Astrocyte (in vitro differentiated cells and primary cell): ENCODE measurements around the gene CACNA1F. TPM values are rescaled to one million over a fixed set of nuclear protein-coding genes. Genes with fewer than 3 reads are reported as not detected.

Source experiments
- DNase-seq: peaks from one replicate; pipeline ENCODE4 v3.0.0-alpha.2; 2010; ENCODE audit warnings: low read depth
- FAIRE-seq: peaks from 2 replicates; lab custom pipeline; 2011; peaks lifted over from hg19 to GRCh38; lab: Jason Lieb, UNC
- H2AFZ ChIP-seq: 2 replicates; pipeline ENCODE4 v1.6.0; 2012; ENCODE audit warnings: low read depth, low read length, inconsistent platforms
- H3K27ac ChIP-seq: 2 replicates; pipeline ENCODE4 v1.5.1; 2011; ENCODE audit warnings: low read depth, low read length, inconsistent platforms
- H3K27me3 ChIP-seq: 2 replicates; pipeline ENCODE4 v1.6.0; 2011; ENCODE audit warnings: low read length, inconsistent platforms; ENCODE audit not compliant: insufficient read depth
- H3K36me3 ChIP-seq: 2 replicates; pipeline ENCODE4 v1.5.1; 2011; ENCODE audit warnings: low read length, inconsistent platforms; ENCODE audit not compliant: insufficient read depth
- H3K4me1 ChIP-seq: 2 replicates; pipeline ENCODE4 v1.5.1; 2011; ENCODE audit warnings: low read length, inconsistent platforms; ENCODE audit not compliant: insufficient read depth
- H3K4me2 ChIP-seq: 2 replicates; pipeline ENCODE4 v1.6.0; 2012; ENCODE audit warnings: low read length, inconsistent platforms
- H3K4me3 ChIP-seq: 2 replicates; pipeline ENCODE4 v1.5.1; 2011; ENCODE audit warnings: low read depth, mild to moderate bottlenecking, low read length, inconsistent platforms; ENCODE audit not compliant: insufficient read depth
- H3K79me2 ChIP-seq: 2 replicates; pipeline ENCODE4 v1.6.0; 2012; ENCODE audit warnings: mild to moderate bottlenecking, low read length, inconsistent platforms; ENCODE audit not compliant: insufficient read depth
- H3K9ac ChIP-seq: 2 replicates; pipeline ENCODE4 v1.6.0; 2012; ENCODE audit warnings: mild to moderate bottlenecking, low read length, inconsistent platforms
- H3K9me3 ChIP-seq: 2 replicates; pipeline ENCODE4 v1.5.1; 2012; ENCODE audit warnings: low read depth, mild to moderate bottlenecking, low read length, inconsistent platforms; ENCODE audit not compliant: insufficient read depth
- H4K20me1 ChIP-seq: 2 replicates; pipeline ENCODE4 v1.6.0; 2012; ENCODE audit warnings: low read length, inconsistent platforms; ENCODE audit not compliant: insufficient read depth
- H3K27ac Mint-ChIP-seq: one replicate; pipeline ENCODE4 v1.8.0; 2021; ENCODE audit warnings: mild to moderate bottlenecking, mixed read lengths; ENCODE audit not compliant: unreplicated experiment
- H3K27me3 Mint-ChIP-seq: one replicate; pipeline ENCODE4 v1.8.0; 2021; ENCODE audit warnings: low read depth, mixed read lengths; ENCODE audit not compliant: unreplicated experiment
- H3K36me3 Mint-ChIP-seq: one replicate; pipeline ENCODE4 v1.8.0; 2021; ENCODE audit warnings: low read depth, mixed read lengths; ENCODE audit not compliant: unreplicated experiment
- H3K4me1 Mint-ChIP-seq: one replicate; pipeline ENCODE4 v1.8.0; 2021; ENCODE audit warnings: low read depth, mixed read lengths; ENCODE audit not compliant: unreplicated experiment
- H3K4me3 Mint-ChIP-seq: one replicate; pipeline ENCODE4 v1.8.0; 2021; ENCODE audit warnings: mild to moderate bottlenecking, moderate library complexity, mixed read lengths; ENCODE audit not compliant: unreplicated experiment
- H3K9me3 Mint-ChIP-seq: one replicate; pipeline ENCODE4 v1.8.0; 2021; ENCODE audit warnings: mild to moderate bottlenecking, mixed read lengths; ENCODE audit not compliant: unreplicated experiment
- EZH2 ChIP-seq: IDR thresholded peaks from 2 replicates; pipeline ENCODE4 v1.6.1; 2012; ENCODE audit warnings: mild to moderate bottlenecking, low read length, inconsistent platforms; ENCODE audit not compliant: insufficient read depth
- total RNA-seq: library from RNA; stranded (reverse); gene quantifications from 2 replicates; pipeline ENCODE4 v1.2.1, GENCODE V29; 2021
- TF ChIP-seq, protein P1 (sequence below): IDR thresholded peaks from 2 replicates; pipeline ENCODE4 v1.5.1; 2011; ENCODE audit warnings: low read depth, mild to moderate bottlenecking, inconsistent platforms, low read length, moderate library complexity; ENCODE audit not compliant: insufficient read depth

The CACNA1F gene
- total RNA-seq, 1 donor from 2014 or later: not detected

DNA sequence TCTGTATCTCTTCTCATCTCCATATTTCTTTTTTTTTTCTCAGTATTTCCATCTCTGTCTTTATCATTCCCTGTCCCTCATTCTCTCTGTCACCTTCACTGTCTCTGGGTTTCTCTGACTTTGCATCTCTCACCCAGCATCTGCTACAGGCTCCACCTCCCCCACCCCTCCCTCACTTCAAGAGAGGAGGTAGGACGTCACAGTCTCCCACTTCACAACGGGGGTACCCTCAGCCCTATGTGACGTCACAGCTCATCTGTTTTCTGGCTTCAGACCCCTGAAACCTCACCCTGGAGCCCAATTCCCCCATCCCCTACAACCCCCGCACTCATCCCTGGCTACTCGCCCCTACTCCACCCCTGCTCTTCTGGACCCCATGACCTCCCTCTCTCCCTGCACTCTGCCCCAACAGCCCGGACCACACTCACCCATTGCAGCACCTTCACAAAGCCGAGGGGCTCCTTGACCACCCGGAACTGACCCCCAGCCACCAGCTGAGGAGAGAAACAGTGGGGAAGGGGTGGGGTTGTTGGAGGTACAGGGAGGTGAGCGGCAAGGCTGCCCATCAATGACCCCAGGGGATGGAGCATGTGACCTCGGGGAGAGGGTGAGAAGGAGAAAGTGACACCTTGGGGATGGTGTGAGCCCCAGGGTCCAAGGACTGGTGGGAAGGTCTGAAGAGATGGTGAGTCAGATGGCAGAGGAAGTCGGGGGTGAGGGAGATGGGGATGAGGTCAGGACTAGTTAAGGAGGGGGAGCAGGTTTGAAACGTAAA, 34.4 kb downstream of the CACNA1F start:
- Mint-ChIP-seq H3K27ac (no peak overlapping the region), H3K27me3 (peaks cover 6% of the 10 kb centered on the region), H3K9me3 (no peaks in the 10 kb centered on the region), H3K4me1 (no peaks in the 10 kb centered on the region), H3K36me3 (no peaks in the 10 kb centered on the region), H3K4me3 (no peak overlapping the region)
- Histone ChIP-seq H3K27ac (no peak overlapping the region), H3K4me3 (no peak overlapping the region), H4K20me1 (no peaks in the 10 kb centered on the region), H3K4me2 (no peak overlapping the region), H3K79me2 (no peaks in the 10 kb centered on the region), H3K9ac (no peak overlapping the region), H3K9me3 (no peaks in the 10 kb centered on the region), H2AFZ (no peak overlapping the region), H3K4me1 (no peaks in the 10 kb centered on the region), H3K36me3 (no peaks in the 10 kb centered on the region), H3K27me3 (no peaks in the 10 kb centered on the region)
- TF ChIP-seq, protein P1, sequence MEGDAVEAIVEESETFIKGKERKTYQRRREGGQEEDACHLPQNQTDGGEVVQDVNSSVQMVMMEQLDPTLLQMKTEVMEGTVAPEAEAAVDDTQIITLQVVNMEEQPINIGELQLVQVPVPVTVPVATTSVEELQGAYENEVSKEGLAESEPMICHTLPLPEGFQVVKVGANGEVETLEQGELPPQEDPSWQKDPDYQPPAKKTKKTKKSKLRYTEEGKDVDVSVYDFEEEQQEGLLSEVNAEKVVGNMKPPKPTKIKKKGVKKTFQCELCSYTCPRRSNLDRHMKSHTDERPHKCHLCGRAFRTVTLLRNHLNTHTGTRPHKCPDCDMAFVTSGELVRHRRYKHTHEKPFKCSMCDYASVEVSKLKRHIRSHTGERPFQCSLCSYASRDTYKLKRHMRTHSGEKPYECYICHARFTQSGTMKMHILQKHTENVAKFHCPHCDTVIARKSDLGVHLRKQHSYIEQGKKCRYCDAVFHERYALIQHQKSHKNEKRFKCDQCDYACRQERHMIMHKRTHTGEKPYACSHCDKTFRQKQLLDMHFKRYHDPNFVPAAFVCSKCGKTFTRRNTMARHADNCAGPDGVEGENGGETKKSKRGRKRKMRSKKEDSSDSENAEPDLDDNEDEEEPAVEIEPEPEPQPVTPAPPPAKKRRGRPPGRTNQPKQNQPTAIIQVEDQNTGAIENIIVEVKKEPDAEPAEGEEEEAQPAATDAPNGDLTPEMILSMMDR: no peak
- no peak for TF ChIP-seq EZH2
- DNase-seq (no peak), FAIRE-seq (no peak)

DNA sequence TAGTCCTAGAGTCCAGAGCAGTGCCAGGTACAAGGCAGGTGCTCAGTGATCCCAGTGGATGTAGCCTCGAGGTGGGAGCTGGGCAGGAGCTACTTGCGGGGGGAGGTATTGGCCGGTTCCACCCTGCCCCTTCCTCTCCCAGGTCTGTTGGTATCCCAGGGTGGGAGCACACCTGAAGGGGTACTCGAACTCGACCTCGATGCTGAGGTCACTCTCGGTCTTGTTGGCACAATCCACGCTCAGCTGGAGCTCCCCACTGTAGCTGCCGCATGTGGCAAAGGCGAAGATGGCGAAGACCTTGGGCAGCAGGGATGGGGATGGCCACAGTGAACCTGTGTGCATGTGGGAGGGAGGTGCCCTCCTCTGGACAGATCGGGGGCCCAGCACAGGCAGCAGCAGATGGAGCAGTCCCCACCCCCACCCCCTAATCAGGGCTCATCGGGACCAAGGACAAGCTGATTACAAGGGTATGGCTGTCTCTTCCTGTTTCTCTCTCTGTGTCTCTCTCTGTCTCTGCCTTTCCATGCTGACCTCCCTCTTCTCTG, 35.5 kb downstream of the CACNA1F start:
- no peaks in the 10 kb centered on the region for H3K4me1 ChIP-seq
- H3K4me2 ChIP-seq: no peak overlapping the region
- no peaks in the 10 kb centered on the region for H3K36me3 ChIP-seq
- H3K27ac ChIP-seq: no peak overlapping the region
- no peak overlapping the region for H3K4me3 ChIP-seq
- H3K27me3 ChIP-seq: no peaks in the 10 kb centered on the region
- Mint-ChIP-seq H3K27me3 (peaks cover 6% of the 10 kb centered on the region), H3K27ac (no peak overlapping the region), H3K4me3 (no peak overlapping the region), H3K36me3 (no peaks in the 10 kb centered on the region), H3K4me1 (no peaks in the 10 kb centered on the region), H3K9me3 (no peaks in the 10 kb centered on the region)
- no peak overlapping the region for H2AFZ ChIP-seq
- no peaks in the 10 kb centered on the region for H3K79me2 ChIP-seq
- H3K9ac ChIP-seq: no peak overlapping the region
- no peak for DNase-seq
- H3K9me3 ChIP-seq: no peaks in the 10 kb centered on the region
- no peaks in the 10 kb centered on the region for H4K20me1 ChIP-seq
- FAIRE-seq: no peak
- TF ChIP-seq, protein P1: no peak
- TF ChIP-seq EZH2: no peak

DNA sequence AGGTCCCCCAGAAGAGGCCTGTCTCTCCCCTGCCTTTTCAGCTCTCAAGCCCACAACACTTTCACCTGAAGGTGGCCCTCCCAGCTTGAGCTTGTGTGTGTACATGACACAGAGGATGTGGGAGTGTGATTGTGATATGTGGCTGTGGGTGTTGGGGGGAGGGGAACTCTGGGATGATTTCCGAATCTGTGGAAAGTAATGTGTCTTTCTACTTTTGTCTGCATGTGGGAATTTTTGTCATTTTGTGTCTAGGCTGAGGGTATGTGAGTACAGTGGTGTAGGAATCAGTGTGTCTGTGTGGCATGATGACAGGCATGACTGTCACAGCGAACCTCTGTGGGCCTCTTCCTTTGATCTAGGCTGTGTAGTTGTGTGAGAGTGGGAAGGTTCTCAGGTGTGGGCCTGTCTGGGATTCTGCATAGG, 39.6 kb downstream of the CACNA1F start:
- no peaks in the 10 kb centered on the region for H4K20me1 ChIP-seq
- Mint-ChIP-seq H3K27me3 (peaks cover 4% of the 10 kb centered on the region), H3K4me3 (no peak overlapping the region), H3K9me3 (no peaks in the 10 kb centered on the region), H3K4me1 (peaks cover 1% of the 10 kb centered on the region), H3K27ac (no peak overlapping the region), H3K36me3 (no peaks in the 10 kb centered on the region)
- H3K27ac ChIP-seq: no peak overlapping the region
- H3K27me3 ChIP-seq: no peaks in the 10 kb centered on the region
- no peak overlapping the region for H3K4me2 ChIP-seq
- DNase-seq: no peak
- H3K4me3 ChIP-seq: no peak overlapping the region
- no peaks in the 10 kb centered on the region for H3K9me3 ChIP-seq
- H3K79me2 ChIP-seq: no peaks in the 10 kb centered on the region
- TF ChIP-seq EZH2: no peak
- TF ChIP-seq, protein P1: no peak
- H3K9ac ChIP-seq: no peak overlapping the region
- no peaks in the 10 kb centered on the region for H3K36me3 ChIP-seq
- H3K4me1 ChIP-seq: no peaks in the 10 kb centered on the region
- no peak overlapping the region for H2AFZ ChIP-seq
- no peak for FAIRE-seq
